ENCODE data around the gene TREML4.

DNA sequence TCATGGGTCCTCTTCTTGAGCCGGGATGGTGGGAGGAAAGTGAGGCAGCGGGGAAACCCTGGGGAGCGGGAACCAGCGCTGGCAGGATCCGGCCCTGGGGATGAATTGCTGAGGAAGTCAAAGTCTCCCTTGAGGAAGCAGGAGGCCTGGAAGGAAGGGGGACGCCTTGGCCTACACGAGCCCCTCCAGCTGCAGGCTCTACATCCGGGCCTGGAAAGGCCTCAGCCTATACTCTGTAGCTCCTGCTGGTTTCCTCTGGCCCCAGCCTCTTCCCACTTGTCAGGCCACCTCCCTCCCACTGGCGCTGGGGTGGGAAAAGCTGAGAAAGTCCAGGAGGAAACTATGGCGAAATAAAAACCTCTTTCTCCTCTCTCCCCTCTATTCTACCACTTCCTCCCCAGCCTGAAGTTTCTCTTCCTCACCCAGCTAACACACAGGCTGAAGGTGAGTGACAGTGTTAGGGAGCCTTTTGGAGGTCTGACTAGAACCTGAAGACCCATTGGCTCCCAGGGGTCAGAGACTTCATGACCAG lies 42.1 kb upstream of the TREML4 start:
- TF ChIP-seq, protein P1, sequence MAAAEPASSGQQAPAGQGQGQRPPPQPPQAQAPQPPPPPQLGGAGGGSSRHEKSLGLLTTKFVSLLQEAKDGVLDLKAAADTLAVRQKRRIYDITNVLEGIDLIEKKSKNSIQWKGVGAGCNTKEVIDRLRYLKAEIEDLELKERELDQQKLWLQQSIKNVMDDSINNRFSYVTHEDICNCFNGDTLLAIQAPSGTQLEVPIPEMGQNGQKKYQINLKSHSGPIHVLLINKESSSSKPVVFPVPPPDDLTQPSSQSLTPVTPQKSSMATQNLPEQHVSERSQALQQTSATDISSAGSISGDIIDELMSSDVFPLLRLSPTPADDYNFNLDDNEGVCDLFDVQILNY (CRISPR knock-in tag; IDR thresholded peaks at IDR 0.05), result no peak
- TF ChIP-seq SRSF1 (IDR thresholded peaks at IDR 0.05; ENCODE audit: low read depth, low read length) (no peak), CBX2 (IDR thresholded peaks at IDR 0.05; ENCODE audit: insufficient read depth, low read length, poor library complexity, severe bottlenecking) (no peak), EZH2 (IDR thresholded peaks at IDR 0.05; ENCODE audit: borderline replicate concordance, low read depth, low read length) (no peak), ZNF347 (CRISPR knock-in tag; IDR thresholded peaks at IDR 0.05; ENCODE audit: low read depth) (no peak), ZNF23 (CRISPR knock-in tag; IDR thresholded peaks at IDR 0.05) (no peak), ZC3H4 (CRISPR knock-in tag; IDR thresholded peaks at IDR 0.05; ENCODE audit: borderline replicate concordance) (no peak), POLR2A (conservative IDR thresholded peaks at IDR 0.05) (no peak)
- TF ChIP-seq, protein P2, sequence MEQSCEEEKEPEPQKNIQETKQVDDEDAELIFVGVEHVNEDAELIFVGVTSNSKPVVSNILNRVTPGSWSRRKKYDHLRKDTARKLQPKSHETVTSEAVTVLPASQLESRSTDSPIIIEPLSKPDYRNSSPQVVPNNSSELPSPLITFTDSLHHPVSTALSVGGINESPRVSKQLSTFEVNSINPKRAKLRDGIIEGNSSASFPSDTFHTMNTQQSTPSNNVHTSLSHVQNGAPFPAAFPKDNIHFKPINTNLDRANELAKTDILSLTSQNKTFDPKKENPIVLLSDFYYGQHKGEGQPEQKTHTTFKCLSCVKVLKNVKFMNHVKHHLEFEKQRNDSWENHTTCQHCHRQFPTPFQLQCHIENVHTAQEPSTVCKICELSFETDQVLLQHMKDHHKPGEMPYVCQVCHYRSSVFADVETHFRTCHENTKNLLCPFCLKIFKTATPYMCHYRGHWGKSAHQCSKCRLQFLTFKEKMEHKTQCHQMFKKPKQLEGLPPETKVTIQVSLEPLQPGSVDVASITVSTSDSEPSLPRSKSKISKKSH (CRISPR knock-in tag; IDR thresholded peaks at IDR 0.05), result no peak
- TF ChIP-seq, protein P3, sequence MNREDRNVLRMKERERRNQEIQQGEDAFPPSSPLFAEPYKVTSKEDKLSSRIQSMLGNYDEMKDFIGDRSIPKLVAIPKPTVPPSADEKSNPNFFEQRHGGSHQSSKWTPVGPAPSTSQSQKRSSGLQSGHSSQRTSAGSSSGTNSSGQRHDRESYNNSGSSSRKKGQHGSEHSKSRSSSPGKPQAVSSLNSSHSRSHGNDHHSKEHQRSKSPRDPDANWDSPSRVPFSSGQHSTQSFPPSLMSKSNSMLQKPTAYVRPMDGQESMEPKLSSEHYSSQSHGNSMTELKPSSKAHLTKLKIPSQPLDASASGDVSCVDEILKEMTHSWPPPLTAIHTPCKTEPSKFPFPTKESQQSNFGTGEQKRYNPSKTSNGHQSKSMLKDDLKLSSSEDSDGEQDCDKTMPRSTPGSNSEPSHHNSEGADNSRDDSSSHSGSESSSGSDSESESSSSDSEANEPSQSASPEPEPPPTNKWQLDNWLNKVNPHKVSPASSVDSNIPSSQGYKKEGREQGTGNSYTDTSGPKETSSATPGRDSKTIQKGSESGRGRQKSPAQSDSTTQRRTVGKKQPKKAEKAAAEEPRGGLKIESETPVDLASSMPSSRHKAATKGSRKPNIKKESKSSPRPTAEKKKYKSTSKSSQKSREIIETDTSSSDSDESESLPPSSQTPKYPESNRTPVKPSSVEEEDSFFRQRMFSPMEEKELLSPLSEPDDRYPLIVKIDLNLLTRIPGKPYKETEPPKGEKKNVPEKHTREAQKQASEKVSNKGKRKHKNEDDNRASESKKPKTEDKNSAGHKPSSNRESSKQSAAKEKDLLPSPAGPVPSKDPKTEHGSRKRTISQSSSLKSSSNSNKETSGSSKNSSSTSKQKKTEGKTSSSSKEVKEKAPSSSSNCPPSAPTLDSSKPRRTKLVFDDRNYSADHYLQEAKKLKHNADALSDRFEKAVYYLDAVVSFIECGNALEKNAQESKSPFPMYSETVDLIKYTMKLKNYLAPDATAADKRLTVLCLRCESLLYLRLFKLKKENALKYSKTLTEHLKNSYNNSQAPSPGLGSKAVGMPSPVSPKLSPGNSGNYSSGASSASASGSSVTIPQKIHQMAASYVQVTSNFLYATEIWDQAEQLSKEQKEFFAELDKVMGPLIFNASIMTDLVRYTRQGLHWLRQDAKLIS (CRISPR knock-in tag; IDR thresholded peaks at IDR 0.05), result no peak
- TF ChIP-seq, protein P4, sequence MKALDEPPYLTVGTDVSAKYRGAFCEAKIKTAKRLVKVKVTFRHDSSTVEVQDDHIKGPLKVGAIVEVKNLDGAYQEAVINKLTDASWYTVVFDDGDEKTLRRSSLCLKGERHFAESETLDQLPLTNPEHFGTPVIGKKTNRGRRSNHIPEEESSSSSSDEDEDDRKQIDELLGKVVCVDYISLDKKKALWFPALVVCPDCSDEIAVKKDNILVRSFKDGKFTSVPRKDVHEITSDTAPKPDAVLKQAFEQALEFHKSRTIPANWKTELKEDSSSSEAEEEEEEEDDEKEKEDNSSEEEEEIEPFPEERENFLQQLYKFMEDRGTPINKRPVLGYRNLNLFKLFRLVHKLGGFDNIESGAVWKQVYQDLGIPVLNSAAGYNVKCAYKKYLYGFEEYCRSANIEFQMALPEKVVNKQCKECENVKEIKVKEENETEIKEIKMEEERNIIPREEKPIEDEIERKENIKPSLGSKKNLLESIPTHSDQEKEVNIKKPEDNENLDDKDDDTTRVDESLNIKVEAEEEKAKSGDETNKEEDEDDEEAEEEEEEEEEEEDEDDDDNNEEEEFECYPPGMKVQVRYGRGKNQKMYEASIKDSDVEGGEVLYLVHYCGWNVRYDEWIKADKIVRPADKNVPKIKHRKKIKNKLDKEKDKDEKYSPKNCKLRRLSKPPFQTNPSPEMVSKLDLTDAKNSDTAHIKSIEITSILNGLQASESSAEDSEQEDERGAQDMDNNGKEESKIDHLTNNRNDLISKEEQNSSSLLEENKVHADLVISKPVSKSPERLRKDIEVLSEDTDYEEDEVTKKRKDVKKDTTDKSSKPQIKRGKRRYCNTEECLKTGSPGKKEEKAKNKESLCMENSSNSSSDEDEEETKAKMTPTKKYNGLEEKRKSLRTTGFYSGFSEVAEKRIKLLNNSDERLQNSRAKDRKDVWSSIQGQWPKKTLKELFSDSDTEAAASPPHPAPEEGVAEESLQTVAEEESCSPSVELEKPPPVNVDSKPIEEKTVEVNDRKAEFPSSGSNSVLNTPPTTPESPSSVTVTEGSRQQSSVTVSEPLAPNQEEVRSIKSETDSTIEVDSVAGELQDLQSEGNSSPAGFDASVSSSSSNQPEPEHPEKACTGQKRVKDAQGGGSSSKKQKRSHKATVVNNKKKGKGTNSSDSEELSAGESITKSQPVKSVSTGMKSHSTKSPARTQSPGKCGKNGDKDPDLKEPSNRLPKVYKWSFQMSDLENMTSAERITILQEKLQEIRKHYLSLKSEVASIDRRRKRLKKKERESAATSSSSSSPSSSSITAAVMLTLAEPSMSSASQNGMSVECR (CRISPR knock-in tag; IDR thresholded peaks at IDR 0.05), result no peak
- TF ChIP-seq, protein P5, sequence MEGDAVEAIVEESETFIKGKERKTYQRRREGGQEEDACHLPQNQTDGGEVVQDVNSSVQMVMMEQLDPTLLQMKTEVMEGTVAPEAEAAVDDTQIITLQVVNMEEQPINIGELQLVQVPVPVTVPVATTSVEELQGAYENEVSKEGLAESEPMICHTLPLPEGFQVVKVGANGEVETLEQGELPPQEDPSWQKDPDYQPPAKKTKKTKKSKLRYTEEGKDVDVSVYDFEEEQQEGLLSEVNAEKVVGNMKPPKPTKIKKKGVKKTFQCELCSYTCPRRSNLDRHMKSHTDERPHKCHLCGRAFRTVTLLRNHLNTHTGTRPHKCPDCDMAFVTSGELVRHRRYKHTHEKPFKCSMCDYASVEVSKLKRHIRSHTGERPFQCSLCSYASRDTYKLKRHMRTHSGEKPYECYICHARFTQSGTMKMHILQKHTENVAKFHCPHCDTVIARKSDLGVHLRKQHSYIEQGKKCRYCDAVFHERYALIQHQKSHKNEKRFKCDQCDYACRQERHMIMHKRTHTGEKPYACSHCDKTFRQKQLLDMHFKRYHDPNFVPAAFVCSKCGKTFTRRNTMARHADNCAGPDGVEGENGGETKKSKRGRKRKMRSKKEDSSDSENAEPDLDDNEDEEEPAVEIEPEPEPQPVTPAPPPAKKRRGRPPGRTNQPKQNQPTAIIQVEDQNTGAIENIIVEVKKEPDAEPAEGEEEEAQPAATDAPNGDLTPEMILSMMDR (IDR thresholded peaks at IDR 0.05 in 2 of 3, conservative IDR thresholded peaks at IDR 0.05 in 1 of 3; ENCODE audit: insufficient read depth in 2 of 3, low read depth in 1 of 3, low read length in 3 of 3), result no peak
